Measurements from ENCODE around the gene MAGED2. TPM values are rescaled to one million over a fixed set of nuclear protein-coding genes. Genes with fewer than 3 reads are reported as not detected.

MAGED2 gene
- total RNA-seq, 1 donor from 2014 or later = 259 TPM

GRCh38 chrX:54865208-54865607 is 57.7 kb downstream of the MAGED2 start:
- no peak for DNase-seq (ENCODE audit: low read depth, low spot score)
- no peak for TF ChIP-seq CTCF (conservative IDR thresholded peaks at IDR 0.05)
- no peak overlapping the region for H3K27ac Mint-ChIP-seq (ENCODE audit: unreplicated experiment)
- peaks cover 8% of the 10 kb centered on the region for H3K9me3 Mint-ChIP-seq
- peaks cover 3% of the 10 kb centered on the region for H3K36me3 Mint-ChIP-seq (ENCODE audit: low read depth)
- H3K4me1 Mint-ChIP-seq = no peaks in the 10 kb centered on the region
- no peak overlapping the region for H3K4me3 Mint-ChIP-seq
- no peaks in the 10 kb centered on the region for H3K27me3 Mint-ChIP-seq (ENCODE audit: low read depth)

Other genes with a start within 250 kb of the MAGED2 start
- gene ITIH6, start 9.5 kb upstream of the MAGED2 start, total RNA-seq = 0.05 and 0.30 TPM in 2 replicates
- gene TRO, start 113.1 kb downstream of the MAGED2 start, total RNA-seq = 106 and 120 TPM in 2 replicates
- 0.77 and 0.93 TPM in 2 replicates for gene PFKFB1, start 186.4 kb downstream of the MAGED2 start, total RNA-seq
- 19.6 and 20.9 TPM in 2 replicates for gene APEX2, start 192.6 kb downstream of the MAGED2 start, total RNA-seq
- not detected in 2 replicates for gene ALAS2, start 223.2 kb downstream of the MAGED2 start, total RNA-seq

All from neural crest cell (in vitro differentiated cells).